B cell (primary cell): ENCODE measurements around the gene UBE2E3.

ENCODE experiments used
- EZH2 ChIP-seq: IDR thresholded peaks from 2 replicates; pipeline ENCODE4 v1.6.1; 2012; ENCODE audit warnings: borderline replicate concordance, low read depth, mild to moderate bottlenecking, moderate library complexity, low read length; ENCODE audit not compliant: insufficient read depth, poor library complexity, severe bottlenecking
- TF ChIP-seq, protein P1 (sequence below): fragments of 200-600 bp; IDR thresholded peaks from one replicate; pipeline ENCODE4 v1.8.0; 2022; ENCODE audit warnings: antibody characterized with exemption, mild to moderate bottlenecking

DNA sequence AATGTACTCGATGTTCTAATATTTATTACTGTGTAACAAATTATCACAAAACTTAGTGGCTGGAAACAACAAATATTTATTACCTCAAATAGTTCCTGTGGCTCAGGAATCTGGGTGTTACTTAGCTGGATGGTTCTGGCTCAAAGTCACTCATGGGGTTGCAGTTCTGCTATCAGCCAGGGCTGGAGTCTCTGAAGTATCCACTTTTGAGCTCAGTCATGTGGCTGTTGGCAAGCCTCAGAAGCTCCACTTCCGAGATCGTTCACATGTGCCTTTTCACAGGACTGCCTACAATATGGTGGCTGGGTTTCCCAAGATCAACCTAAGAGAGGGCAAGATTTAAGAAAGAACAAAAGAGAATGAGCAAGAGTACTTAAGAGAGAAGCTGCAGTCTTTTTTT, 19.4 kb upstream of the UBE2E3 start:
- TF ChIP-seq, protein P1, sequence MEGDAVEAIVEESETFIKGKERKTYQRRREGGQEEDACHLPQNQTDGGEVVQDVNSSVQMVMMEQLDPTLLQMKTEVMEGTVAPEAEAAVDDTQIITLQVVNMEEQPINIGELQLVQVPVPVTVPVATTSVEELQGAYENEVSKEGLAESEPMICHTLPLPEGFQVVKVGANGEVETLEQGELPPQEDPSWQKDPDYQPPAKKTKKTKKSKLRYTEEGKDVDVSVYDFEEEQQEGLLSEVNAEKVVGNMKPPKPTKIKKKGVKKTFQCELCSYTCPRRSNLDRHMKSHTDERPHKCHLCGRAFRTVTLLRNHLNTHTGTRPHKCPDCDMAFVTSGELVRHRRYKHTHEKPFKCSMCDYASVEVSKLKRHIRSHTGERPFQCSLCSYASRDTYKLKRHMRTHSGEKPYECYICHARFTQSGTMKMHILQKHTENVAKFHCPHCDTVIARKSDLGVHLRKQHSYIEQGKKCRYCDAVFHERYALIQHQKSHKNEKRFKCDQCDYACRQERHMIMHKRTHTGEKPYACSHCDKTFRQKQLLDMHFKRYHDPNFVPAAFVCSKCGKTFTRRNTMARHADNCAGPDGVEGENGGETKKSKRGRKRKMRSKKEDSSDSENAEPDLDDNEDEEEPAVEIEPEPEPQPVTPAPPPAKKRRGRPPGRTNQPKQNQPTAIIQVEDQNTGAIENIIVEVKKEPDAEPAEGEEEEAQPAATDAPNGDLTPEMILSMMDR, result no peak
- no peak for TF ChIP-seq EZH2
